B cell (primary cell): ENCODE data around the gene PHAX. TPM values are rescaled to one million over a fixed set of nuclear protein-coding genes. Genes with fewer than 3 reads are reported as not detected.
"Not testable (repeated sequence)": the region's sequence is repeated elsewhere in the genome, so short reads cannot be mapped to it uniquely, and the experiment has no call there.

Experiments used
- ATAC-seq: fragments of 200-7000 bp; cut with Tn5 transposase; one replicate; pipeline ENCODE4 v1.10.0; 2021; ENCODE audit warnings: low read depth, mild to moderate bottlenecking, moderate number of reproducible peaks, moderate library complexity
- CTCF ChIA-PET: fragments of 350-600 bp; sonication (Branson Sonifier 250); formaldehyde crosslinking; loops from one replicate; lab custom pipeline; 2021; ENCODE audit warnings: antibody characterized with exemption, inconsistent platforms; lab: Charles Lee
- POLR2A ChIA-PET: fragments of 350-600 bp; sonication (Branson Sonifier 250); formaldehyde crosslinking; loops from one replicate; lab custom pipeline; 2021; ENCODE audit warnings: antibody characterized with exemption; lab: Charles Lee
- DNase-seq: peaks from one replicate; pipeline ENCODE4 v3.0.0; 2013
- H2AFZ ChIP-seq: 2 replicates; pipeline ENCODE4 v1.6.1; 2012; ENCODE audit warnings: mild to moderate bottlenecking, low read depth, low read length; ENCODE audit not compliant: insufficient read depth, poor library complexity, severe bottlenecking
- H3K27ac ChIP-seq, 2 donors: 1 replicate in 1 of 2; 2 replicates in 1 of 2; pipeline ENCODE4 v1.5.1; 2012 to 2013; ENCODE audit warnings: low read length in 2 of 2, mild to moderate bottlenecking in 2 of 2, moderate library complexity in 1 of 2
- H3K27me3 ChIP-seq, 4 experiments: fragments of 200-600 bp in 1 of 4; sonication (generic) in 1 of 4; replicated peaks in 1 of 4; 1 replicate in 2 of 4; 2 replicates in 2 of 4; pipeline versions ENCODE4 v1.6.1 to v1.7.0; 2013 to 2016; ENCODE audit warnings: low read length in 3 of 4, mild to moderate bottlenecking in 2 of 4, mixed read lengths in 1 of 4, moderate library complexity in 1 of 4; ENCODE audit not compliant: insufficient read depth in 4 of 4, control insufficient read depth in 3 of 4; ENCODE audit errors: control extremely low read depth in 1 of 4
- H3K36me3 ChIP-seq, 2 experiments: replicated peaks in 1 of 2; 1 replicate in 1 of 2; 2 replicates in 1 of 2; pipeline versions ENCODE4 v1.6.1 to v1.7.1; 2013; ENCODE audit warnings: low read length in 1 of 2; ENCODE audit not compliant: insufficient read depth in 2 of 2, control insufficient read depth in 1 of 2; ENCODE audit errors: control extremely low read depth in 1 of 2, extremely low read depth in 1 of 2
- H3K4me1 ChIP-seq, 2 donors: fragments of 200-600 bp in 1 of 2; sonication (generic) in 1 of 2; 1 replicate in 1 of 2; 2 replicates in 1 of 2; pipeline versions ENCODE4 v1.5.1 to v1.6.1; 2013 to 2017; ENCODE audit warnings: low read length in 2 of 2; ENCODE audit not compliant: control insufficient read depth in 2 of 2, insufficient read depth in 2 of 2
- H3K4me2 ChIP-seq: replicated peaks from 2 replicates; pipeline ENCODE3; 2012; ENCODE audit warnings: mild to moderate bottlenecking, low read depth, low read length; ENCODE audit not compliant: poor library complexity, severe bottlenecking
- H3K4me3 ChIP-seq, 5 experiments: fragments of 200-600 bp in 1 of 5; sonication (generic) in 1 of 5; 1 replicate in 3 of 5; 2 replicates in 2 of 5; pipeline versions ENCODE4 v1.5.1 to v1.7.0; 2011 to 2016; ENCODE audit warnings: low read length in 4 of 5, mild to moderate bottlenecking in 4 of 5, low read depth in 2 of 5, control low read depth in 1 of 5, moderate library complexity in 1 of 5; ENCODE audit not compliant: insufficient read depth in 1 of 5; ENCODE audit errors: control extremely low read depth in 1 of 5, extremely low read depth in 1 of 5
- H3K79me2 ChIP-seq: fragments of 200-600 bp; sonication (generic); one replicate; pipeline ENCODE4 v1.6.0; 2016; ENCODE audit warnings: low read length; ENCODE audit not compliant: control insufficient read depth, insufficient read depth
- H3K9ac ChIP-seq: fragments of 200-600 bp; sonication (generic); 2 replicates; pipeline ENCODE4 v1.6.1; 2017; ENCODE audit warnings: mild to moderate bottlenecking, low read length, moderate library complexity
- H3K9me3 ChIP-seq, 3 donors: one replicate each; pipeline versions ENCODE4 v1.6.1 to v1.7.1; 2013; ENCODE audit warnings: low read length in 2 of 3; ENCODE audit not compliant: control insufficient read depth in 2 of 3, insufficient read depth in 1 of 3; ENCODE audit errors: control extremely low read depth in 1 of 3
- H4K20me1 ChIP-seq: 2 replicates; pipeline ENCODE4 v1.6.0; 2012; ENCODE audit warnings: mild to moderate bottlenecking, low read length; ENCODE audit not compliant: insufficient read depth, control insufficient read depth, poor library complexity, severe bottlenecking
- H3K27ac Mint-ChIP-seq: one replicate; pipeline ENCODE4 v1.8.0; 2021; ENCODE audit warnings: mixed read lengths
- H3K27me3 Mint-ChIP-seq: one replicate; pipeline ENCODE4 v1.8.0; 2021; ENCODE audit warnings: mixed read lengths
- H3K4me1 Mint-ChIP-seq: one replicate; pipeline ENCODE4 v1.8.0; 2021; ENCODE audit warnings: mixed read lengths
- H3K4me3 Mint-ChIP-seq: one replicate; pipeline ENCODE4 v1.8.0; 2021; ENCODE audit warnings: mixed read lengths
- H3K9me3 Mint-ChIP-seq: one replicate; pipeline ENCODE4 v1.8.0; 2022; ENCODE audit warnings: mixed read lengths; ENCODE audit not compliant: insufficient read depth
- CTCF ChIP-seq: fragments of 200-600 bp; IDR thresholded peaks from one replicate; pipeline ENCODE4 v1.8.0; 2022; ENCODE audit warnings: antibody characterized with exemption, mild to moderate bottlenecking
- EZH2 ChIP-seq: IDR thresholded peaks from 2 replicates; pipeline ENCODE4 v1.6.1; 2012; ENCODE audit warnings: borderline replicate concordance, low read depth, mild to moderate bottlenecking, moderate library complexity, low read length; ENCODE audit not compliant: insufficient read depth, poor library complexity, severe bottlenecking
- WGBS: methylation state at CpG from one replicate; pipeline ENCODE4 v1.1.5; 2013; ENCODE audit warnings: missing lambda C conversion rate; ENCODE audit not compliant: insufficient coverage; 5-methylcytosine and 5-hydroxymethylcytosine counted together
- intact Hi-C: fragments of 100-400 bp; cut with micrococcal nuclease; formaldehyde crosslinking; loops from one replicate; pipeline ENCODE4 v1.10.0; 2022
- polyA plus RNA-seq: library from polyadenylated mRNA; depleted of rRNA; stranded (reverse); fragments of >200 nt; gene quantifications from 2 replicates; pipeline ENCODE4 v1.2.3, GENCODE V29; 2012
- total RNA-seq, 2 donors: library from RNA; stranded (reverse); fragments of 120-200 nt in 1 of 2; gene quantifications; 1 replicate in 1 of 2; 2 replicates in 1 of 2; pipeline versions ENCODE4 v1.2.3 to v1.2.4, GENCODE V29; 2013 to 2022

Gene PHAX
- total and polyA plus RNA-seq, 2 donors (not counting 1 experiment from before 2014, with no cell fraction given): 7.1 to 43.9 TPM

- H3K27me3 Mint-ChIP-seq: no peaks in the 10 kb centered on the region
- H2AFZ ChIP-seq: no peak overlapping the region
- H3K36me3 ChIP-seq: peaks cover 0 to 55% of the 10 kb centered on the region in 2 experiments
- H3K9me3 Mint-ChIP-seq: no peaks in the 10 kb centered on the region
- peaks cover 38% of the 10 kb centered on the region for H4K20me1 ChIP-seq
- no peak overlapping the region for H3K4me2 ChIP-seq
- H3K9ac ChIP-seq: no peak overlapping the region
- no peak for TF ChIP-seq EZH2
- TF ChIP-seq CTCF: no peak
- no peak for DNase-seq
- no peaks in the 10 kb centered on the region for H3K4me1 ChIP-seq
- peaks cover 45% of the 10 kb centered on the region for H3K79me2 ChIP-seq
- no peak for ATAC-seq
- no peaks in the 10 kb centered on the region for H3K27me3 ChIP-seq
- WGBS: no CpG with 5 or more reads among the region's 4 CpGs
- H3K4me3 ChIP-seq: no peak overlapping the region
- no peak overlapping the region for H3K27ac Mint-ChIP-seq
- no peaks in the 10 kb centered on the region for H3K9me3 ChIP-seq
- POLR2A ChIA-PET: interaction anchor here (0.7 kb wide), 1 partner anchor 267 kb away, joined by 3 read pairs; no protein-coding TSS in a partner anchor
- H3K4me1 Mint-ChIP-seq: peaks cover 22% of the 10 kb centered on the region
- intact Hi-C loops: no loop called here
- CTCF ChIA-PET: interaction anchor here (1.2 kb wide), 1 partner anchor 9 kb away, joined by 6 read pairs; no protein-coding TSS in a partner anchor
- H3K27ac ChIP-seq: no peak overlapping the region
- no peak overlapping the region for H3K4me3 Mint-ChIP-seq
These were observed 14.5 kb downstream of the PHAX start for GRCh38 chr5:126615286-126615685.

GRCh38 chr5:126617603-126618002, 16.9 kb downstream of the PHAX start:
- H3K9me3 ChIP-seq, H3K4me3 Mint-ChIP-seq, CTCF ChIA-PET, DNase-seq, H3K27ac ChIP-seq, intact Hi-C loops, H3K27me3 ChIP-seq, H2AFZ ChIP-seq, H3K27ac Mint-ChIP-seq, H3K9ac ChIP-seq, H3K27me3 Mint-ChIP-seq, POLR2A ChIA-PET, H3K4me2 ChIP-seq, ATAC-seq, H3K4me1 ChIP-seq, H3K4me3 ChIP-seq, H3K9me3 Mint-ChIP-seq: not testable (repeated sequence)
- Histone ChIP-seq H3K36me3 (peaks cover 0 to 39% of the 10 kb centered on the region in 2 experiments), H4K20me1 (peaks cover 15% of the 10 kb centered on the region), H3K79me2 (peaks cover 24% of the 10 kb centered on the region)
- peaks cover 18% of the 10 kb centered on the region for H3K4me1 Mint-ChIP-seq
- WGBS: 100% methylated on average over 7 of the region's 8 CpGs
